Neuron (in vitro differentiated cells): ENCODE measurements around the gene C4orf33.
"Not testable (repeated sequence)": the region's sequence is repeated elsewhere in the genome, so short reads cannot be mapped to it uniquely, and the experiment has no call there.

Source experiments
- H2AFZ ChIP-seq: one replicate; pipeline ENCODE4 v1.6.1; 2013; ENCODE audit warnings: low read depth, mild to moderate bottlenecking, inconsistent platforms, low read length, moderate library complexity
- H3K27me3 ChIP-seq: one replicate; pipeline ENCODE4 v1.6.1; 2013; ENCODE audit warnings: low read length; ENCODE audit not compliant: insufficient read depth
- H3K36me3 ChIP-seq: one replicate; pipeline ENCODE4 v1.6.1; 2013; ENCODE audit warnings: low read length; ENCODE audit not compliant: insufficient read depth
- H3K4me1 ChIP-seq: one replicate; pipeline ENCODE4 v1.6.1; 2013; ENCODE audit warnings: low read length; ENCODE audit not compliant: insufficient read depth
- H3K4me3 ChIP-seq: 2 replicates; pipeline ENCODE4 v1.5.1; 2013; ENCODE audit warnings: mild to moderate bottlenecking, low read length, moderate library complexity
- H3K9me3 ChIP-seq: one replicate; pipeline ENCODE4 v1.6.1; 2013; ENCODE audit warnings: low read length

Gene C4orf33, protein sequence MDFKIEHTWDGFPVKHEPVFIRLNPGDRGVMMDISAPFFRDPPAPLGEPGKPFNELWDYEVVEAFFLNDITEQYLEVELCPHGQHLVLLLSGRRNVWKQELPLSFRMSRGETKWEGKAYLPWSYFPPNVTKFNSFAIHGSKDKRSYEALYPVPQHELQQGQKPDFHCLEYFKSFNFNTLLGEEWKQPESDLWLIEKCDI

DNA sequence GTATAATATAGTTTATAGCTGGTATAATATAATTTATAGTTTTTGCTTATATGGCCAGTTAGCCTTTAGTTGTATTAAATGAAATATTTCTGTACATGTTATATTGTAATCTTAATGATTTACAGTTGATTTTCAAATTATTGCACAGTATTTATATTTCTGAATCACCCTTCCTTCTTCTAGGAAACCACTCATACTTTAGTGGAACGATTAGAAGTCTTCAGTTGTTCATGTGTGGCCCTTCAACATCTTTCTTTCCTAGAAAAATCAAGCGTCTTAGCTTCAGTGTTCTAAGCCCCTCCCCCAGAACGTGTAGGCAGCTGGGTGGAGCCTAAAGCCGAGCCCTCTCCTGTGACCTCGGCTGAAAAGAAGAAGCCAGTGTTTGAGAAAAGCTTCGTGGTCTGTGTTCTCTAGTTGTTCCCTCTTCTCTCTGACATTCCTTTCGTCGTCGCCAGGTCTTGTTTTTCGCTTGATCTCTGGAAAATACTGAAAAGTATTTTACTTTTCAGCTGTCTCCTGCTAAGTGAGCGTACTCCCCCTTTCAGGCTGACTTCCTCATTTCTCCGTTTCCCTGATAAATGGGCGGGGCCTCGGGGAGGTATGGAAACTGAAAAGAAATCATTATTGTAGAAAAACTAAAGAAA, at the start of gene C4orf33:
TSS of gene C4orf33 (plus strand) at position 342 of the 644 bp plus-strand sequence. CDS start 6,459 bp downstream, outside the sequence.
- Histone ChIP-seq H3K4me3 (peak within 1 kb of the TSS; percentile 72), H3K36me3 (no peaks in the 10 kb centered on the region), H2AFZ (peak within 1 kb of the TSS; percentile 65), H3K27me3 (no peaks in the 10 kb centered on the region), H3K4me1 (peaks cover 30% of the 10 kb centered on the region), H3K9me3 (no peaks in the 10 kb centered on the region)

DNA sequence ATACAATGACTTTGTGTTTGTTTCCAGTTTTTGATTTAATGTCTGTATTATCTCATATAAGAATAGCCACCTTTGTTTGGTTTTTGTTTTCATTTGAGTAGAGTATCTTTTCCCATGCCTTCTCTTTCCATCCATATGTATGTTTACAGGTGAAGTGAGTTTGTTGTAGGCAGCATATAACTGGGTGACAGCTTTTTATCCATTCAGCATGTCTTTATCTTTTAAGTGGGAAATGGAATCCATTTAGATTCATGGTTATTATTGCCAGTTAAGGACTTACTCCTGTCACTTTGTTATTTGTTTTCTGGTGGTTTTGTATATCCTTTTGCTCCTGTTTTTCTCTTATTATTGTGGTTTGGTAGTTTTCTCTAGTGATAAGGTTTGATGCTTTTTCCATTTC, 36.9 kb upstream of the C4orf33 start:
- H3K9me3 ChIP-seq = peaks cover 45% of the 10 kb centered on the region
- H3K4me1 ChIP-seq = no peaks in the 10 kb centered on the region
- H3K36me3 ChIP-seq = peaks cover 4% of the 10 kb centered on the region
- H3K4me3 ChIP-seq = no peak overlapping the region
- no peak overlapping the region for H2AFZ ChIP-seq
- H3K27me3 ChIP-seq = no peaks in the 10 kb centered on the region

GRCh38 chr4:129062580-129062979, 33.4 kb upstream of the C4orf33 start:
- peaks cover 4% of the 10 kb centered on the region for H3K36me3 ChIP-seq
- no peaks in the 10 kb centered on the region for H3K27me3 ChIP-seq
- H3K9me3 ChIP-seq = peaks cover 29% of the 10 kb centered on the region
- no peak overlapping the region for H3K4me3 ChIP-seq
- no peaks in the 10 kb centered on the region for H3K4me1 ChIP-seq
- H2AFZ ChIP-seq = no peak overlapping the region

GRCh38 chr4:129063640-129064039, 32.3 kb upstream of the C4orf33 start:
- H3K36me3 ChIP-seq = peaks cover 4% of the 10 kb centered on the region
- peaks cover 29% of the 10 kb centered on the region for H3K9me3 ChIP-seq
- H2AFZ ChIP-seq = no peak overlapping the region

GRCh38 chr4:129064717-129065116, 31.2 kb upstream of the C4orf33 start:
- Histone ChIP-seq H3K4me3 (no peak overlapping the region), H3K36me3 (peaks cover 4% of the 10 kb centered on the region), H3K9me3 (peaks cover 29% of the 10 kb centered on the region), H3K4me1 (no peaks in the 10 kb centered on the region), H3K27me3 (no peaks in the 10 kb centered on the region), H2AFZ (no peak overlapping the region)

More at GRCh38 chr4:129063640-129064039, 32.3 kb upstream of the C4orf33 start:
- Histone ChIP-seq H3K4me3 (no peak overlapping the region), H3K27me3 (no peaks in the 10 kb centered on the region), H3K4me1 (no peaks in the 10 kb centered on the region)

DNA sequence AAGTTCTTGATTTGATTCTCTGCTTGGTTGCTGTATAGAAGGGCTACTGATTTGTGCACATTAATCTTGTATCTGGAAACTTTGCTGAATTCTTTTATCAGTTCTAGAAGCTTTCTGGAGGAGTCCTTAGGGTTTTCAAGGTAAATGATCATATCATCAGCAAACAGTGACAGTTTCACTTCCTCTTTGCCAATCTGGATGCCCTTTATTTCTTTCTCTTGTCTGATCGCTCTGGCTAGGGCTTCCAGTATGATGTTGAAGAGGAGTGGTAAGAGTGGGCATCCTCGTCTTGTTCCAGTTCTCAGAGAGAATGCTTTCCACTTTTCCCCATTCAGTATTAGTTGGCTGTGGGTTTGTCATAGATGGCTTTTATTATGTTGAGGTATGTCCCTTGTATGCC, 26.4 kb upstream of the C4orf33 start:
- H3K27me3 ChIP-seq, H2AFZ ChIP-seq, H3K4me1 ChIP-seq, H3K36me3 ChIP-seq, H3K9me3 ChIP-seq, H3K4me3 ChIP-seq: not testable (repeated sequence)

DNA sequence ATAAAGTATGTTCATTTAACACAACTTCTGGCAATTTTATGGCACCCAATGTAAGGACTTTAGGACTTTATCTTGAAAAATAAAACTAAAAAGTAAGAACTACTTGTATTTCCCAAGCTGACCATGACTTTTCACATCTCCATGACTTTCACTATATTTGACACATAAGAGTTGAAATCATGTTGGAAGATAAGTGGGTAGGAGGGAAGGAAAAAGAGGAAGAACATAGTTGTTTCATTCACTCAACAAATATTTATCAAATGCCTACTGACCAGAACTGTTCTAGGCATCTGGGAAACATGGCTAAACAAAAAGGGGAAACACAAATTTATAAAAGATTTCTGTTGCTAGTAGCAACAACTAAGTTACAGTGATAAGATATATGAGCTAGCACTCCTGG, 18.6 kb upstream of the C4orf33 start:
- Histone ChIP-seq H3K4me3 (no peak overlapping the region), H3K36me3 (peaks cover 29% of the 10 kb centered on the region), H3K27me3 (no peaks in the 10 kb centered on the region), H3K9me3 (peaks cover 24% of the 10 kb centered on the region), H2AFZ (no peak overlapping the region), H3K4me1 (peaks cover 2% of the 10 kb centered on the region)

DNA sequence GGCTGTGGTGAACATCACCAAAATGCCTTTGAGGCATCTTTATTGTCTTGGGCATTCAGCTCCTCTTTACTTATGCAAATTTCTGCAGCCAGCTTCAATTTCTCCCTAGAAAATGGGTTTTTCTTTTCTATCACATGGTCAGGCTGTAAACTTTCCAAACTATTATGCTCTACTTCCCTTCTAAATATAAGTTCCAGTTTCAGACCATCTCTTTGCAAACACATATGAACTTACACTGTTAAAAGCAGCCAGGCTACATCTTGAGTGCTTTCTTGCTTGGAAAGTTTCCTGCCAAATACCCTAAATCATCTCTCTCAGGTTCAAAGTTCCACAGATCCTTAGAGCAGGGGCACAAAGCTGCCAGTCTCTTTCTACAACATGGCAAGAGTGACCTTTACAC, 15.8 kb upstream of the C4orf33 start:
- no peaks in the 10 kb centered on the region for H3K27me3 ChIP-seq
- peaks cover 17% of the 10 kb centered on the region for H3K9me3 ChIP-seq
- H3K36me3 ChIP-seq = peaks cover 24% of the 10 kb centered on the region
- H3K4me3 ChIP-seq = no peak overlapping the region
- H2AFZ ChIP-seq = no peak overlapping the region
- H3K4me1 ChIP-seq = peaks cover 2% of the 10 kb centered on the region

GRCh38 chr4:129082302-129082701, 13.7 kb upstream of the C4orf33 start:
- Histone ChIP-seq H3K36me3 (peaks cover 20% of the 10 kb centered on the region), H3K4me3 (no peak overlapping the region), H3K4me1 (peaks cover 2% of the 10 kb centered on the region), H2AFZ (no peak overlapping the region), H3K27me3 (no peaks in the 10 kb centered on the region), H3K9me3 (peaks cover 19% of the 10 kb centered on the region)

- Histone ChIP-seq H3K27me3 (no peaks in the 10 kb centered on the region), H3K4me1 (peaks cover 2% of the 10 kb centered on the region)
These were observed 10.5 kb upstream of the C4orf33 start for GRCh38 chr4:129085472-129085871.

GRCh38 chr4:129087516-129087915, 8.4 kb upstream of the C4orf33 start:
- no peak overlapping the region for H3K4me3 ChIP-seq
- no peaks in the 10 kb centered on the region for H3K27me3 ChIP-seq
- peaks cover 2% of the 10 kb centered on the region for H3K9me3 ChIP-seq
- H2AFZ ChIP-seq = no peak overlapping the region
- no peaks in the 10 kb centered on the region for H3K36me3 ChIP-seq
- peaks cover 14% of the 10 kb centered on the region for H3K4me1 ChIP-seq

More at GRCh38 chr4:129085472-129085871, 10.5 kb upstream of the C4orf33 start:
- Histone ChIP-seq H3K36me3 (peaks cover 9% of the 10 kb centered on the region), H3K4me3 (no peak overlapping the region), H2AFZ (no peak overlapping the region), H3K9me3 (peaks cover 7% of the 10 kb centered on the region)

GRCh38 chr4:129092631-129093190, 3.2 kb upstream of the C4orf33 start:
- H3K4me3 ChIP-seq = peak overlapping the region; percentile 72
- H2AFZ ChIP-seq = peak overlapping the region; percentile 63
- H3K9me3 ChIP-seq = no peaks in the 10 kb centered on the region
- H3K4me1 ChIP-seq = peaks cover 24% of the 10 kb centered on the region
- H3K27me3 ChIP-seq = no peaks in the 10 kb centered on the region
- H3K36me3 ChIP-seq = no peaks in the 10 kb centered on the region

GRCh38 chr4:129093191-129093920, 2.6 kb upstream of the C4orf33 start, which contains the start of gene SCLT1:
TSS of gene SCLT1 (minus strand) at chr4:129093539. CDS start at chr4:129093103, 436 bp downstream.
- no peaks in the 10 kb centered on the region for H3K36me3 ChIP-seq
- peak within 1 kb of the TSS; percentile 63 for H2AFZ ChIP-seq
- no peaks in the 10 kb centered on the region for H3K27me3 ChIP-seq
- H3K9me3 ChIP-seq = no peaks in the 10 kb centered on the region
- peaks cover 25% of the 10 kb centered on the region for H3K4me1 ChIP-seq
- H3K4me3 ChIP-seq = peak within 1 kb of the TSS; percentile 72
